GM19372 (cell line): ENCODE measurements around the gene PNPLA7.
"Not testable (repeated sequence)": the region's sequence is repeated elsewhere in the genome, so short reads cannot be mapped to it uniquely, and the experiment has no call there.

Source experiments
- ATAC-seq: cut with Tn5 transposase; IDR thresholded peaks from one replicate; pipeline ENCODE4 v1.9.1; 2021; ENCODE audit warnings: mild to moderate bottlenecking, low read depth, moderate library complexity; ENCODE audit not compliant: unreplicated experiment

PNPLA7 gene

DNA sequence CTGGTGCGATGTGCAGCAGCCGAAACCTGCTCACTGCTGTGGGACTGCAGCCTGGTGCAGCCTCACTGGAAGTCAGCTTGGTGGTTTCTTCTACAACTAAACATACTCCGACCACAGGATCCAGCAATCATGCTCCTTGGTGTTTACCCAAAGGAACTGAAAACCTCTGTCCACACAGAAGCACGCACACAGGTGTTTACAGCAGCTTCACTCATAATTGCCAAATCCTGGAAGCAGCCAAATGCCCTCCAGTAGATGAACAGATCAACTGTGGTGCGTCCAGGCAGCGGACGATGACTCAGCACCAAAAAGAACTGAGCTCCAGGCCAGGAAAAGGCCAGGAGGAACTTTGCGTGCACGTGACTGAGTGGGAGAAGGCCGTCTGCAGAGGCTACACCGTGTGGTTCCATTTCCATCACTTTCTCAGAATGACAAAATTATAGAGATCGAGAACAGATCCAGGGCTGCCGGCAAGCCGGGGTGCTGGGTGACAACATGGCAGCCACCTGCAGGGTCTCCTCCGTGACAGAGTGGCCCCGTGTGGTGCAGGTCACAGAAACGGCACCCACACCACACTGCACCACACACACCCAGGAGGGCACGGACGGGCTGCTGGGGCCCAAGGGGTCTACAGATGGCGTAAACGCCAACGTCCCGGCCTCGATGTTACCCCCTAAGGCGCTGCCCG is 68.0 kb downstream of the PNPLA7 start:
- no peak for ATAC-seq

- ATAC-seq: no peak
Observed at GRCh38 chr9:137480686-137481683, 69.2 kb downstream of the PNPLA7 start.

- no peak for ATAC-seq
Observed at GRCh38 chr9:137479892-137480685, 70.1 kb downstream of the PNPLA7 start.

DNA sequence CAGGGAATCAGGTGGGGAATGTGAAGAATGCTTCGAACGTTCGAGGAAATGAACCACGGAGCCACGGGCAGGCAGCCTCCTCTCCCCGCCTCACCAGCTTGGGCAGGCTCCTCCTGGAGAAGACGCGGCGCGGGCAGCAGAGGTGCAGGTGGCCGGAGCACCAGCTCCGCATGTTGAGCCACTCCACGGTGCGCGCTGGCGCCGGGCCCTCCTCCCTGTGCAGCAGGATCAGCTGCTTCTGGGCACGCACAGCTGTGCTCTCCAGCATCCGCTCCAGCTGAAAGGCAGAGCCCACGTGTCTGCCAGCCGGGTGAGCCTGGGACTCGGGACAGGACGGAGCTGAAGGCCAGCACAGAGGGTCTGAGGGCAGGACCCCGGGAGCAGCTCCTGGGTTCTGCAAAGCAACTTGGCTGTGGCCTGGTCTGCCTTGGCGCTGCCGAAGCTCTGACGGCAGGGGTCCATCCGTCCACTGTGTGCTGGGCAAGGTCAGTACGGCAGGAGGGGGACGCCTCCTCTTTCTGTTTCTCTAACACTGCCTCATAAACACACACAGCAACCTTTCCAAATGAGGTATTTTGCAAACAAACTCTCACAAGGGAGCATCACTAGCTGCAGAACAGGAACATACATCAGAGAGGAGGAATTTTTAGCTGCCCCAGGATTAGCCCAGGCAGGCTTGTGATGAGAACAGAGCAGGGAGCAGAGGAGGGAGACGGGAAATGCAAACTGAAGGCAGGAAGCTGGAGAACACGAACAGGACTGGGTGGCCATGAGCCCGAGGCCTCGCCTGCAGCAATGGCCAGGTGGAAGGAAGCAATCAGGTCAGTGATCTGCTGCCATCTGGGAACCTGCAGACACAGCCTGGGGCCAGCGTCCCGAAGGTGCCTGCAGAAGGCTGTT is 71.0 kb downstream of the PNPLA7 start:
- ATAC-seq: no peak

- ATAC-seq: no peak
Observed at GRCh38 chr9:137478613-137478961, 71.6 kb downstream of the PNPLA7 start.

GRCh38 chr9:137477778-137478612 is 72.2 kb downstream of the PNPLA7 start:
- no peak for ATAC-seq

GRCh38 chr9:137476856-137477255 is 73.3 kb downstream of the PNPLA7 start:
- ATAC-seq: no peak

DNA sequence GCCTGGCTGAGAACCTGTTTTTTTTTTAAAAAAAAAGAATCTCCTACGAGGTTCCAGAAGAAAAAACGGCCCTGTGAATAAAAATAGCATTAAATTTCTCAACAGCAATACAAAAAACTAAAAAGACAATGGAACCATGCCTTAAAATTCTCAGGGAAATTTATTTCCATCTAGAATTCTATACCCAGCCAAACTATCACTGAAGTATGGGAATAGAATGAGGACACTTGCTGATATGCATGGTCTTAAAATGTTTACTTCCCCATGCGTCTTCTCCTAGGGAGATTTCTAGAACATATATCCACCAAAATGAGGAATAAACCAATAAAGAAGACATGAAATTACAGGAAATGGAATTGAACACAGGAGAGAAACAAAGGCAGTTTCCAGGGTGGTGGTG is 74.5 kb downstream of the PNPLA7 start:
- no peak for ATAC-seq

DNA sequence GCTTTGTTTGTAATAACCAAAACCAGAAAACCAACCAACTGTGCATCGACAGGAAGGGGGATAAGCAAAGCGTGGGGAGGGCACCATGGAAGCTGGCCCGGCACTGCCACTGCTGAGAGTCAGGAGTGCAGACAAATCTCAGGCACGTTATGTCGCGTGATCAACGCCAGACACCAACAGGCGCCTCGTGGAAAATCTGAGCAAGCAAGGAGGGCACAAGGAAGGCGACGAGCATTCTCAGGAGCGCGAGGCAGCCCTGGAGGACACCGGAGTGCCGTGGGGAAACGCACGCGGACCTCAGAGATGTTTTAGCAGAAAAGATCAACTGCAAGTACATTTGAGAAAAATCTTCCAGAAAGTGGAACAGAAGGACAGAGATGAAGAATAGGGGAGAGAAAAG is 75.9 kb downstream of the PNPLA7 start:
- no peak for ATAC-seq

GRCh38 chr9:137470785-137471184 is 79.4 kb downstream of the PNPLA7 start:
- no peak for ATAC-seq

DNA sequence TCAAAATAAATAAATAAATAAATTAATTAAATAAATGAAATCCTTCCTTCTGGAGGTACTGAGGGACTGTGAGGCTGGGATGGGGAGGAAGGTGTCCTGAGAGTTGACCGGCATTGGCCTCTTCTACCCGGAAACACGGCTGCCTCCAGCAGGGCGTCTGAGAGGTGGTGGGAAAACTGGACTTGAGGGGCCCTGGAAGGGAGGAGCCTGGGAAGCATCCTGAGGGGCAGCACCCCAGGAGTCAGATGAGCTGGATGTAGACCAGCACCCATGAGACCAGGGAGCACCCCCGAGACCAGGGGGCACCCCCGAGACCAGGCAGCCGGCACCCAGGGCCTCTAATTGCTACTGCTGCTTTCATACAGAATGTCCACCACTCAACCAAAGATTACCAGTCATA is 82.3 kb downstream of the PNPLA7 start:
- ATAC-seq: no peak

- ATAC-seq: no peak
Observed at GRCh38 chr9:137467161-137467581, 83.0 kb downstream of the PNPLA7 start.

GRCh38 chr9:137466389-137467085 is 83.7 kb downstream of the PNPLA7 start:
- ATAC-seq: not testable (repeated sequence)

- ATAC-seq: no peak
Observed at GRCh38 chr9:137465720-137466388, 84.3 kb downstream of the PNPLA7 start.

DNA sequence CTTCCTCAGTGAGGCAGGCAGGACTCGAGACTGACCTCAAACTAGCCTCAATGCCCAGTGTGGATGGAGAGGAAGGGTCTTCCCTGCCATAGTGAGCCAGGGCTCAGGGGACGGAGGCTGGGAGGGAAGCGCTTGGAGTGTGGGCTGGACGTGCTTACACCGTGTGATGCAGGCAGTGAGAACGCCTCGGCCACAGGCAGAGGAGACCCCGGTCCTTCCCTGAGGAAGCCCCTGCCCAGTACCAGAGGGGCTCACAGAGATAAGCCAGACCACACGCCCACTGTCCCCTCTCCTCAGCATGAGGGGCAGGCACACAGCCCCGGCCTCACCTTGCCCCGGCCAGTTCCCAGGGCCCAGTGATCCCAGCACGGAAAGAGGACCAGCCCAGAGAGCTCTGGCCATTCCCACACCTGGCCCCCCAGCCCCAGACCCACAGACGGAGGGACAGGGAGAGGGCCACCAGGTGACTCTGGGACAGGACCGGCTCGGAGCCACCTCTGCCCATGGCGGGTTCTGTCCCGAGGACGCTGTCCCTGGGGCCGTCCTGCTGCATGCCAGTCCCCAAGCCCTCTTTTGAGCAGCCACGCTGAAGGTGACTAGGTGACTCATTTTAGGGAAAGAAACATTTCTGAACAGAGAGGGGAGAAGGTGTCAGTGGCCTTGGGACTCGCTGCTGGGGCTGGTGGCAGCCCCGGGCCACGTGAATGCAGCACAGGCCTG is 85.0 kb downstream of the PNPLA7 start:
- ATAC-seq: no peak

GRCh38 chr9:137464291-137464999 is 85.8 kb downstream of the PNPLA7 start:
- ATAC-seq: no peak

DNA sequence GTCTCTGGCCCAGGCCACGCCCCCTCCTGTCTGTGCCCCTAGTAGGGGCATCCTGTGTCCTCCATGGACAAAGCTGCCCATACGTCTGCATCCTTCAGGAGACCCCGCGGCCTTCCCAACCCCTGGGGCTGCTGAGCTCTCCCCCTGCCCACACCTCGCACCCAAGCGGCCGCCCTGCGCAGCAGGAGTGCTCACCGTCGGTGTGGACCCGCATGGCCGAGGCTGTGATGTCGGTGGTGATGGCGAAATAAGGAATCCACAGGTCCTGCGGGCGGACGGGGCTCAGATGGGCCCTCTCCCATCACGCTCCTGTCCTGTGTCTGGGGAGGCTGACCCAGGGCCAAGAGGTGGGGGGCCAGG is 86.3 kb downstream of the PNPLA7 start:
- ATAC-seq: no peak
